ENCODE measurements around the gene SORL1.

Gene SORL1

GRCh38 chr11:121459413-121460017 is 7.4 kb downstream of the SORL1 start:
- TF ChIP-seq NFIC (IDR thresholded peaks at IDR 0.05) (no peak), YY1 (IDR thresholded peaks at IDR 0.05; ENCODE audit: low read depth) (no peak), MAX (IDR thresholded peaks at IDR 0.05) (no peak), ZBTB7A (IDR thresholded peaks at IDR 0.05; ENCODE audit: low read depth) (no peak), RAD21 (IDR thresholded peaks at IDR 0.05; ENCODE audit: low read depth) (no peak), CEBPB (IDR thresholded peaks at IDR 0.05) (no peak), TCF12 (IDR thresholded peaks at IDR 0.05; ENCODE audit: low read depth) (no peak), TAF1 (IDR thresholded peaks at IDR 0.05; ENCODE audit: low read depth) (no peak), CREB1 (IDR thresholded peaks at IDR 0.05; ENCODE audit: low read depth) (no peak), REST (IDR thresholded peaks at IDR 0.05; ENCODE audit: low read depth) (no peak), TEAD4 (IDR thresholded peaks at IDR 0.05) (no peak), FOXM1 (IDR thresholded peaks at IDR 0.05; ENCODE audit: borderline replicate concordance, low read depth) (no peak), USF1 (IDR thresholded peaks at IDR 0.05) (no peak), EGR1 (IDR thresholded peaks at IDR 0.05) (no peak), EP300 (IDR thresholded peaks at IDR 0.05; ENCODE audit: borderline replicate concordance) (no peak)

GRCh38 chr11:121460941-121461514 is 8.9 kb downstream of the SORL1 start:
- 0 out of 2 replicates have a peak, but pooled peaks have one; percentile 13 for TF ChIP-seq NFIC (IDR thresholded peaks at IDR 0.05)
- TF ChIP-seq CEBPB (IDR thresholded peaks at IDR 0.05), result 0 out of 2 replicates have a peak, but pooled peaks have one; percentile 6
- no peak for TF ChIP-seq CREB1 (IDR thresholded peaks at IDR 0.05; ENCODE audit: low read depth)

GRCh38 chr11:121461843-121462242 is 9.7 kb downstream of the SORL1 start:
- TF ChIP-seq USF1 (IDR thresholded peaks at IDR 0.05) (no peak), ZBTB7A (IDR thresholded peaks at IDR 0.05; ENCODE audit: low read depth) (no peak), EGR1 (IDR thresholded peaks at IDR 0.05) (no peak), REST (IDR thresholded peaks at IDR 0.05; ENCODE audit: low read depth) (no peak), RAD21 (IDR thresholded peaks at IDR 0.05; ENCODE audit: low read depth) (no peak), MAX (IDR thresholded peaks at IDR 0.05) (no peak), NFIC (IDR thresholded peaks at IDR 0.05) (no peak), YY1 (IDR thresholded peaks at IDR 0.05; ENCODE audit: low read depth) (no peak), FOXM1 (IDR thresholded peaks at IDR 0.05; ENCODE audit: borderline replicate concordance, low read depth) (no peak), TAF1 (IDR thresholded peaks at IDR 0.05; ENCODE audit: low read depth) (no peak), TEAD4 (IDR thresholded peaks at IDR 0.05) (no peak), CREB1 (IDR thresholded peaks at IDR 0.05; ENCODE audit: low read depth) (no peak), EP300 (IDR thresholded peaks at IDR 0.05; ENCODE audit: borderline replicate concordance) (no peak), TCF12 (IDR thresholded peaks at IDR 0.05; ENCODE audit: low read depth) (no peak), CEBPB (IDR thresholded peaks at IDR 0.05) (no peak)

GRCh38 chr11:121463689-121464335 is 11.7 kb downstream of the SORL1 start:
- TF ChIP-seq MAX (IDR thresholded peaks at IDR 0.05), result no peak
- TF ChIP-seq CEBPB (IDR thresholded peaks at IDR 0.05), result no peak
- TF ChIP-seq YY1 (IDR thresholded peaks at IDR 0.05; ENCODE audit: low read depth), result no peak
- TF ChIP-seq RAD21 (IDR thresholded peaks at IDR 0.05; ENCODE audit: low read depth), result no peak
- TF ChIP-seq TCF12 (IDR thresholded peaks at IDR 0.05; ENCODE audit: low read depth), result no peak
- TF ChIP-seq CREB1 (IDR thresholded peaks at IDR 0.05; ENCODE audit: low read depth), result no peak
- no peak for TF ChIP-seq NFIC (IDR thresholded peaks at IDR 0.05)
- no peak for TF ChIP-seq EGR1 (IDR thresholded peaks at IDR 0.05)
- TF ChIP-seq TEAD4 (IDR thresholded peaks at IDR 0.05), result no peak
- no peak for TF ChIP-seq FOXM1 (IDR thresholded peaks at IDR 0.05; ENCODE audit: borderline replicate concordance, low read depth)
- no peak for TF ChIP-seq REST (IDR thresholded peaks at IDR 0.05; ENCODE audit: low read depth)
- TF ChIP-seq ZBTB7A (IDR thresholded peaks at IDR 0.05; ENCODE audit: low read depth), result no peak
- TF ChIP-seq EP300 (IDR thresholded peaks at IDR 0.05; ENCODE audit: borderline replicate concordance), result no peak
- no peak for TF ChIP-seq TAF1 (IDR thresholded peaks at IDR 0.05; ENCODE audit: low read depth)
- no peak for TF ChIP-seq USF1 (IDR thresholded peaks at IDR 0.05)
